Measurements from ENCODE around the gene DPH1.

The DPH1 gene

GRCh38 chr17:2054262-2054511 is 24.2 kb downstream of the DPH1 start:
- ChIA-PET CTCF (interaction anchor here (0.5 to 2.2 kb wide), 13 partner anchors 8 to 249 kb away, joined by 3 to 27 read pairs (median 3); partner anchors contain the start of genes SMG6 and SRR), POLR2A (no interaction called here)
- no peak for DNase-seq (ENCODE audit: extremely low spot score)
- TF ChIP-seq SUZ12 (IDR thresholded peaks at IDR 0.05): no peak
- no peak for TF ChIP-seq PKNOX1 (IDR thresholded peaks at IDR 0.05)
- TF ChIP-seq FOXK2 (IDR thresholded peaks at IDR 0.05): no peak
- no peak for TF ChIP-seq ELF4 (IDR thresholded peaks at IDR 0.05)
- TF ChIP-seq BHLHE40 (IDR thresholded peaks at IDR 0.05; ENCODE audit: borderline replicate concordance): no peak
- no peak; the same call in 1 of the 2 replicates for TF ChIP-seq L3MBTL2 (conservative IDR thresholded peaks at IDR 0.05)
- TF ChIP-seq FOXM1 (IDR thresholded peaks at IDR 0.05; ENCODE audit: borderline replicate concordance): no peak
- no peak for TF ChIP-seq ARNT (IDR thresholded peaks at IDR 0.05)

GRCh38 chr17:2054512-2055291 is 24.7 kb downstream of the DPH1 start, which contains the start of gene HIC1:
Gene HIC1, plus strand, starts transcription at chr17:2055103. Its CDS starts 1,588 bp downstream, at chr17:2056691.
- ChIA-PET CTCF (interaction anchor here (0.5 to 2.2 kb wide), 15 partner anchors 8 to 249 kb away, joined by 3 to 27 read pairs (median 3); partner anchors contain the start of genes SMG6 and SRR), POLR2A (no interaction called here)
- TF ChIP-seq CTBP1 (IDR thresholded peaks at IDR 0.05; ENCODE audit: borderline replicate concordance): peak; percentile 65
- TF ChIP-seq SUZ12 (IDR thresholded peaks at IDR 0.05): no peak
- peak; percentile 84 for DNase-seq (ENCODE audit: extremely low spot score)

GRCh38 chr17:2055292-2056205 is 25.6 kb downstream of the DPH1 start:
- TF ChIP-seq FOXK2 (IDR thresholded peaks at IDR 0.05) (no peak), FOXA1 (IDR thresholded peaks at IDR 0.05) (no peak), CTBP1 (IDR thresholded peaks at IDR 0.05; ENCODE audit: borderline replicate concordance) (no peak), TARDBP (IDR thresholded peaks at IDR 0.05) (no peak), FOXM1 (IDR thresholded peaks at IDR 0.05; ENCODE audit: borderline replicate concordance) (no peak), BHLHE40 (IDR thresholded peaks at IDR 0.05; ENCODE audit: borderline replicate concordance) (no peak), PKNOX1 (IDR thresholded peaks at IDR 0.05) (no peak), HDGF (IDR thresholded peaks at IDR 0.05; ENCODE audit: borderline replicate concordance) (no peak), L3MBTL2 (conservative IDR thresholded peaks at IDR 0.05) (no peak; the same call in 1 of the 2 replicates), SP1 (IDR thresholded peaks at IDR 0.05) (no peak), ARNT (IDR thresholded peaks at IDR 0.05) (no peak), ELF4 (IDR thresholded peaks at IDR 0.05) (no peak), NFRKB (IDR thresholded peaks at IDR 0.05) (no peak), SUZ12 (IDR thresholded peaks at IDR 0.05) (no peak), LEF1 (IDR thresholded peaks at IDR 0.05; ENCODE audit: borderline replicate concordance) (no peak)
- ChIA-PET POLR2A (no interaction called here), CTCF (interaction anchor here (0.5 to 2.2 kb wide), 7 partner anchors 9 to 231 kb away, joined by 3 to 27 read pairs (median 3); no protein-coding TSS in a partner anchor)
- DNase-seq (ENCODE audit: extremely low spot score): peak; percentile 31

- ChIA-PET CTCF (interaction anchor here (0.6 kb wide), 1 partner anchor 29 kb away, joined by 4 read pairs; no protein-coding TSS in a partner anchor), POLR2A (no interaction called here)
- TF ChIP-seq BHLHE40 (IDR thresholded peaks at IDR 0.05; ENCODE audit: borderline replicate concordance) (no peak), NFRKB (IDR thresholded peaks at IDR 0.05) (no peak), SUZ12 (IDR thresholded peaks at IDR 0.05) (no peak), FOXK2 (IDR thresholded peaks at IDR 0.05) (no peak), HDGF (IDR thresholded peaks at IDR 0.05; ENCODE audit: borderline replicate concordance) (no peak), SP1 (IDR thresholded peaks at IDR 0.05) (no peak), ZNF384 (IDR thresholded peaks at IDR 0.05) (no peak), ELF4 (IDR thresholded peaks at IDR 0.05) (no peak), FOXM1 (IDR thresholded peaks at IDR 0.05; ENCODE audit: borderline replicate concordance) (no peak)
- DNase-seq (ENCODE audit: extremely low spot score): no peak
Observed at GRCh38 chr17:2056206-2057174, 26.5 kb downstream of the DPH1 start.

- CTCF ChIA-PET: interaction anchor here (1.8 kb wide), 1 partner anchor 117 kb away, joined by 3 read pairs; no protein-coding TSS in a partner anchor
- TF ChIP-seq TARDBP (IDR thresholded peaks at IDR 0.05) (no peak), ZNF384 (IDR thresholded peaks at IDR 0.05) (no peak), PKNOX1 (IDR thresholded peaks at IDR 0.05) (no peak), FOXA1 (IDR thresholded peaks at IDR 0.05) (no peak), BHLHE40 (IDR thresholded peaks at IDR 0.05; ENCODE audit: borderline replicate concordance) (no peak), SUZ12 (IDR thresholded peaks at IDR 0.05) (no peak), L3MBTL2 (conservative IDR thresholded peaks at IDR 0.05) (no peak), NFRKB (IDR thresholded peaks at IDR 0.05) (no peak), SP1 (IDR thresholded peaks at IDR 0.05) (no peak), ELF4 (IDR thresholded peaks at IDR 0.05) (no peak), FOXM1 (IDR thresholded peaks at IDR 0.05; ENCODE audit: borderline replicate concordance) (no peak), ARNT (IDR thresholded peaks at IDR 0.05) (no peak), FOXK2 (IDR thresholded peaks at IDR 0.05) (no peak), HDGF (IDR thresholded peaks at IDR 0.05; ENCODE audit: borderline replicate concordance) (no peak)
- DNase-seq (ENCODE audit: extremely low spot score): no peak
- POLR2A ChIA-PET: no interaction called here
Observed at GRCh38 chr17:2057175-2057759, 27.3 kb downstream of the DPH1 start.

Data from HEK293T (cell line).